Neural cell (in vitro differentiated cells): ENCODE data around the gene RPS2.

Experiments
- RAD21 ChIP-seq: fragments of 450-650 bp; conservative IDR thresholded peaks from 2 replicates; pipeline ENCODE4 v1.6.1; 2014; ENCODE audit warnings: antibody characterized with exemption, mild to moderate bottlenecking, moderate library complexity
- SMC3 ChIP-seq: fragments of 450-650 bp; conservative IDR thresholded peaks from 2 replicates; pipeline ENCODE4 v1.6.1; 2014; ENCODE audit warnings: antibody characterized with exemption, mild to moderate bottlenecking, moderate library complexity; ENCODE audit not compliant: poor library complexity

- TF ChIP-seq RAD21 (no peak), SMC3 (no peak)
Measured at GRCh38 chr16:1992704-1993317, 28.2 kb upstream of the RPS2 start.
